SK-N-SH treated with all-trans-retinoic acid at 6 μM for 48 hours (cell line): ENCODE measurements around the gene SERTAD1.

ENCODE experiments used
- ATAC-seq: fragments of 200-7000 bp; cut with Tn5 transposase; 3 replicates; pipeline ENCODE4 v1.9.1; 2020; ENCODE audit warnings: mild to moderate bottlenecking, moderate library complexity
- ARNTL ChIP-seq: fragments of 450-650 bp; formaldehyde crosslinking; IDR thresholded peaks from 2 replicates; pipeline ENCODE4 v1.5.0; 2020; ENCODE audit warnings: low read depth, mild to moderate bottlenecking, moderate library complexity, borderline replicate concordance
- BACH2 ChIP-seq: fragments of 250-450 bp; sonication (Bioruptor Pico); IDR thresholded peaks from 2 replicates; pipeline ENCODE4 v1.9.0; 2021; ENCODE audit warnings: mild to moderate bottlenecking, borderline replicate concordance
- CSDC2 ChIP-seq: fragments of 250-450 bp; sonication (Bioruptor Pico); IDR thresholded peaks from 2 replicates; pipeline ENCODE4 v1.5.0; 2020; ENCODE audit warnings: mild to moderate bottlenecking, moderate library complexity
- ESRRG ChIP-seq: fragments of 250-450 bp; sonication (Bioruptor Pico); IDR thresholded peaks from 2 replicates; pipeline ENCODE4 v1.6.1; 2021; ENCODE audit warnings: mild to moderate bottlenecking
- GLIS3 ChIP-seq: fragments of 250-450 bp; sonication (Bioruptor Pico); IDR thresholded peaks from 2 replicates; pipeline ENCODE4 v1.5.0; 2020; ENCODE audit warnings: mild to moderate bottlenecking, moderate library complexity
- ISL1 ChIP-seq: fragments of 250-450 bp; sonication (Bioruptor Pico); IDR thresholded peaks from 2 replicates; pipeline ENCODE4 v2.1.2; 2022; ENCODE audit warnings: mild to moderate bottlenecking, moderate library complexity
- OSR1 ChIP-seq: fragments of 250-450 bp; sonication (Bioruptor Pico); IDR thresholded peaks from 2 replicates; pipeline ENCODE4 v1.8.0; 2022; ENCODE audit warnings: moderate library complexity, mild to moderate bottlenecking, inconsistent platforms
- PATZ1 ChIP-seq: fragments of 250-450 bp; sonication (Bioruptor Pico); IDR thresholded peaks from 2 replicates; pipeline ENCODE4 v1.8.0; 2020; ENCODE audit warnings: mild to moderate bottlenecking, moderate library complexity, borderline replicate concordance
- POU6F1 ChIP-seq: fragments of 250-450 bp; sonication (Bioruptor Pico); IDR thresholded peaks from 2 replicates; pipeline ENCODE4 v1.8.0; 2021; ENCODE audit warnings: low read depth, mild to moderate bottlenecking, moderate library complexity, borderline replicate concordance
- PPARA ChIP-seq: fragments of 250-450 bp; sonication (Bioruptor Pico); IDR thresholded peaks from 2 replicates; pipeline ENCODE4 v1.5.0; 2020; ENCODE audit warnings: mild to moderate bottlenecking, borderline replicate concordance
- RARB ChIP-seq: fragments of 250-450 bp; sonication (Bioruptor Pico); IDR thresholded peaks from 2 replicates; pipeline ENCODE4 v1.8.0; 2021; ENCODE audit warnings: mild to moderate bottlenecking, moderate library complexity
- SNAI2 ChIP-seq: fragments of 250-450 bp; sonication (Bioruptor Pico); IDR thresholded peaks from 2 replicates; pipeline ENCODE4 v1.5.0; 2020; ENCODE audit warnings: mild to moderate bottlenecking, moderate library complexity
- TCF4 ChIP-seq: fragments of 250-450 bp; sonication (Bioruptor Pico); IDR thresholded peaks from 2 replicates; pipeline ENCODE4 v1.8.0; 2021; ENCODE audit warnings: mild to moderate bottlenecking, moderate library complexity, borderline replicate concordance
- TOX ChIP-seq: fragments of 250-450 bp; sonication (Bioruptor Pico); IDR thresholded peaks from 2 replicates; pipeline ENCODE4 v1.8.0; 2021; ENCODE audit warnings: mild to moderate bottlenecking, moderate library complexity, borderline replicate concordance
- ZC3H10 ChIP-seq: fragments of 250-450 bp; sonication (Bioruptor Pico); IDR thresholded peaks from 2 replicates; pipeline ENCODE4 v1.5.1; 2021; ENCODE audit warnings: mild to moderate bottlenecking, moderate library complexity
- ZFP3 ChIP-seq: fragments of 250-450 bp; sonication (Bioruptor Pico); IDR thresholded peaks from 2 replicates; pipeline ENCODE4 v1.5.0; 2020; ENCODE audit warnings: mild to moderate bottlenecking, moderate library complexity
- ZFP30 ChIP-seq: fragments of 450-650 bp; formaldehyde crosslinking; IDR thresholded peaks from 2 replicates; pipeline ENCODE4 v1.5.0; 2022; ENCODE audit warnings: mild to moderate bottlenecking, moderate library complexity
- ZNF8 ChIP-seq: fragments of 450-650 bp; formaldehyde crosslinking; IDR thresholded peaks from 2 replicates; pipeline ENCODE4 v1.5.0; 2020; ENCODE audit warnings: mild to moderate bottlenecking, moderate library complexity
- TF ChIP-seq, protein P1 (sequence below): fragments of 250-450 bp; sonication (Bioruptor Pico); IDR thresholded peaks from 2 replicates; pipeline ENCODE4 v1.5.0; 2020; ENCODE audit warnings: mild to moderate bottlenecking, moderate library complexity
- TF ChIP-seq, protein P2 (sequence below): fragments of 250-450 bp; sonication (Bioruptor Pico); IDR thresholded peaks from 2 replicates; pipeline ENCODE4 v1.5.1; 2020; ENCODE audit warnings: low read depth, mild to moderate bottlenecking, moderate library complexity

Gene SERTAD1

DNA sequence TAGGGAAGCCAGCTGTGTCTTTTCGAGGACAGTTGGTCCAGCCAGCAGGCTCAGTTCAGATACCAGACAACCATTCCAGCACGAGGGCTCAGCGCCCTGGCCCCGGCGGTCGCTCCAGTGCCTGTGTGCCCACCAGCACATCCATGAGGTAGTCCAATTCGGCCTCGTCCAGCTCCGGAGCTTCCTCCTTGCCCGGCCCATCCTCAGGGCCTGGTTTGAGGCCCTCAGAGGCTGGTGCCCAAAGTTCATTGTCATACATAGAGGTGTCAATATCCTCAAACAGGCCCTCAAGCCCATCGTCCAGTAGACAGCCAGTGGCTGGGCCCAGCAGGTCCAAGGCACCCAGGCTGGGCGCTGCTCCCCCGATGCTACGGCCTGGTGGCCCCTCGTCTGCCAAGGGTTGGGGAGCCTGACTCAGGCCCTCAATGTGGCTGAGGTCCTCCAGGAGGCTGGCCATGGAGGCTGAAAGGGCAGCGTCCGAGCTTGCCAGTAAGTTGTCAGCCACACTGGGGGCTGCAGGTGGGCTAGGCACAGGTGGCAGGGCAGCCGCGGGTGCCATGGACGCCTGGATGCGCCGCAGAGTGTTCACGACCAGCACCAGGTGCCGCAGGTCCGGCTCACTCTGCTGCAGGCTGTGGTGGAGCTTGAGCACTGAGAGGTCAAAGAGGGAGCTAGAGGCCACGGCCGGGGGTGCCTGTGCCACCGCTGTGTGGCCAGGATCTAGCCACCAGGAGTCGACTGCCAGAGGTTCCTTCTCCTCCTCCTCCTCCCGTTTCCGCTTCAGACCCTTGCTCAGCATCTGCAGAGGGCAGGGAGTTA lies 2.8 kb downstream of the SERTAD1 start:
- no peak for TF ChIP-seq PATZ1
- no peak for TF ChIP-seq PPARA (CRISPR knock-in tag)
- TF ChIP-seq ZFP3 (CRISPR knock-in tag), result no peak
- TF ChIP-seq, protein P1, sequence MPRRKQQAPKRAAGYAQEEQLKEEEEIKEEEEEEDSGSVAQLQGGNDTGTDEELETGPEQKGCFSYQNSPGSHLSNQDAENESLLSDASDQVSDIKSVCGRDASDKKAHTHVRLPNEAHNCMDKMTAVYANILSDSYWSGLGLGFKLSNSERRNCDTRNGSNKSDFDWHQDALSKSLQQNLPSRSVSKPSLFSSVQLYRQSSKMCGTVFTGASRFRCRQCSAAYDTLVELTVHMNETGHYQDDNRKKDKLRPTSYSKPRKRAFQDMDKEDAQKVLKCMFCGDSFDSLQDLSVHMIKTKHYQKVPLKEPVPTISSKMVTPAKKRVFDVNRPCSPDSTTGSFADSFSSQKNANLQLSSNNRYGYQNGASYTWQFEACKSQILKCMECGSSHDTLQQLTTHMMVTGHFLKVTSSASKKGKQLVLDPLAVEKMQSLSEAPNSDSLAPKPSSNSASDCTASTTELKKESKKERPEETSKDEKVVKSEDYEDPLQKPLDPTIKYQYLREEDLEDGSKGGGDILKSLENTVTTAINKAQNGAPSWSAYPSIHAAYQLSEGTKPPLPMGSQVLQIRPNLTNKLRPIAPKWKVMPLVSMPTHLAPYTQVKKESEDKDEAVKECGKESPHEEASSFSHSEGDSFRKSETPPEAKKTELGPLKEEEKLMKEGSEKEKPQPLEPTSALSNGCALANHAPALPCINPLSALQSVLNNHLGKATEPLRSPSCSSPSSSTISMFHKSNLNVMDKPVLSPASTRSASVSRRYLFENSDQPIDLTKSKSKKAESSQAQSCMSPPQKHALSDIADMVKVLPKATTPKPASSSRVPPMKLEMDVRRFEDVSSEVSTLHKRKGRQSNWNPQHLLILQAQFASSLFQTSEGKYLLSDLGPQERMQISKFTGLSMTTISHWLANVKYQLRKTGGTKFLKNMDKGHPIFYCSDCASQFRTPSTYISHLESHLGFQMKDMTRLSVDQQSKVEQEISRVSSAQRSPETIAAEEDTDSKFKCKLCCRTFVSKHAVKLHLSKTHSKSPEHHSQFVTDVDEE (CRISPR knock-in tag), result no peak
- TF ChIP-seq TCF4 (CRISPR knock-in tag), result no peak
- TF ChIP-seq TOX, result no peak
- TF ChIP-seq ZFP30 (CRISPR knock-in tag), result no peak
- TF ChIP-seq, protein P2, sequence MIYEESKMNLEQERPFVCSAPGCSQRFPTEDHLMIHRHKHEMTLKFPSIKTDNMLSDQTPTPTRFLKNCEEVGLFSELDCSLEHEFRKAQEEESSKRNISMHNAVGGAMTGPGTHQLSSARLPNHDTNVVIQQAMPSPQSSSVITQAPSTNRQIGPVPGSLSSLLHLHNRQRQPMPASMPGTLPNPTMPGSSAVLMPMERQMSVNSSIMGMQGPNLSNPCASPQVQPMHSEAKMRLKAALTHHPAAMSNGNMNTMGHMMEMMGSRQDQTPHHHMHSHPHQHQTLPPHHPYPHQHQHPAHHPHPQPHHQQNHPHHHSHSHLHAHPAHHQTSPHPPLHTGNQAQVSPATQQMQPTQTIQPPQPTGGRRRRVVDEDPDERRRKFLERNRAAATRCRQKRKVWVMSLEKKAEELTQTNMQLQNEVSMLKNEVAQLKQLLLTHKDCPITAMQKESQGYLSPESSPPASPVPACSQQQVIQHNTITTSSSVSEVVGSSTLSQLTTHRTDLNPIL (CRISPR knock-in tag), result no peak
- TF ChIP-seq ISL1 (CRISPR knock-in tag), result no peak
- TF ChIP-seq OSR1 (CRISPR knock-in tag), result no peak
- no peak for TF ChIP-seq CSDC2
- TF ChIP-seq BACH2 (CRISPR knock-in tag), result no peak
- ATAC-seq, result no peak

DNA sequence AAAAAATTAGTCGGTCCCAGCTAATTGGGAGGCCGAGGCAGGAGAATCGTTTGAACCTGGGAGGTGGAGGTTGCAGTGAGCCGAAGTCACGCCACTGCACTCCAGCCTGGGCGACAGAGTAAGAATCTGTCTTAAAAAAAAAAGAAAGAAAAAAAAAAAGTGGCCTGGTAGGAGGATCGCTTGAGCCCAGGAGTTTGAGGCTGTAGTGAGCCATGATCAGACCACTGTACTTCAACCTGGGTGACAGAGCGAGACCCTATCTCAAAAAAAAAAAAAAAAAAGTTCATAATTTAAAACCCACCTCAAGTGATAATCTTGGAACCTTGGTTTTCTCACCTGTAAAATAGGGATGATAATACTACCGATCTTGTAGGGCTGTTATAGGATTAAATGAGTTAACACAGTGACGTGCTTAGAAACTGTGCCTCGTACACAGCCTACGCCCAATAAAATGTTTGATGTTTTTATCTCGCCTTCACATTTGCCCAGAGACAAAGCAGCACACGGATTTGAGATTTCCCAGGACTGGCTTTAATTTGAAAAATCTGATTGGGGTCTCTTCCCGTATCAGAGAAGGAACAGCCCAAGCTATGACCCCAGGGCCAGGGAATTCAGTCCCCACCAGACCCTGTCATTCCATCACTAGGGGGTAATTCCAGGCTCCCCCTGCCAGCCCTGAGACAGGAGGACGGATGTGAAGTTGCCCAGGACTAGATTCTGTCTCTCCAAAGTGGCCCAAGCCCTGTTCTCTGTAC lies 3.6 kb downstream of the SERTAD1 start:
- ATAC-seq, result no peak
- TF ChIP-seq POU6F1 (CRISPR knock-in tag), result no peak
- no peak for TF ChIP-seq ZNF8 (CRISPR knock-in tag)
- no peak for TF ChIP-seq RARB
- no peak for TF ChIP-seq ARNTL (CRISPR knock-in tag)
- no peak for TF ChIP-seq ZC3H10
- TF ChIP-seq TOX, result no peak
- TF ChIP-seq ZFP30 (CRISPR knock-in tag), result no peak
- TF ChIP-seq PPARA (CRISPR knock-in tag), result no peak
- TF ChIP-seq, protein P1 (CRISPR knock-in tag), result no peak
- TF ChIP-seq, protein P2 (CRISPR knock-in tag), result no peak
- no peak for TF ChIP-seq CSDC2
- no peak for TF ChIP-seq ZFP3 (CRISPR knock-in tag)
- no peak for TF ChIP-seq GLIS3 (CRISPR knock-in tag)
- TF ChIP-seq ISL1 (CRISPR knock-in tag), result no peak
- TF ChIP-seq SNAI2 (CRISPR knock-in tag), result no peak
- no peak for TF ChIP-seq ESRRG (CRISPR knock-in tag)
- no peak for TF ChIP-seq BACH2 (CRISPR knock-in tag)
- TF ChIP-seq PATZ1, result no peak
